ENCODE data around the gene OR5T2. TPM values are rescaled to one million over a fixed set of nuclear protein-coding genes. Genes with fewer than 3 reads are reported as not detected.

OR5T2 gene
- total RNA-seq, result not detected in 2 replicates

DNA sequence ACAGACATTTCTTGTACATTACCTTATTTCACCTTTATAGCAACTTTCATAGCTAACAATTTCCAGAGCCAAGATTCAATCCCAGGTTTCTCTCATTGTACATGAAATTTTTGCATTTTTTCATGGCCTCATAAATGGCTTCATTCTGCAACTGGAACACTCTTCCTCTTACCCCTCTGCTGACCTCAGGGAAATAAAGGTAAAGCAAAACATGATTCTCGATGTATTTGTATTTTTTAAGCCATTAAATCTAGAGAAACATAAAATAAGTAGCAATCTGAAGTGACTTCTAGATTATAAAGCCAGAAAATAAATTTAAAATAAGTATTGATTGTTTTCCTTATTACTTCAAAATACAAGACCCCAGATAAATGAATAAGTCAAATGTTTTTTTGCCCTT is at the start of gene OR5T2:
Gene OR5T2 (minus strand): TSS at position 101 of the 400 bp plus-strand sequence. CDS start 1,193 bp downstream, outside the sequence.

DNA sequence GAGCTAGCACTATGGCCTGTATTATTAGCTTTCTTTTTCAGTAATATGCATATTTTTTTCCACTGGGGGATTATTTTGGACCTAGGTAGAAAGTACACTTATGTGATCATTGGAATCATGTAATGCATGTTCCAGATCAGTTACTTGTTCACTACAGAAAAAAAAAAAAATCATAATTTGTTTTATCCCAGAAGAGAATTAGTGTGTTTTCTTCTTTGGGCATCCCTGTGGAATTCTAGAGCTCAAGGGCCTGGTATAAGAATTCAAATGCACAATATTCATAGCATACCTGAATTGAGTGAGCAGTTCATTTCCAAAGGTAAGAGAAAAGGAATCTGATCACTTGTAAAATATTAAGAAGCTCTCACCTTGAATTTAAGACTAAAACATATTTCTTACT is 39.8 kb upstream of the OR5T2 start, which contains the start of gene OR5T1:
Gene OR5T1 (plus strand): TSS at position 301 of the 400 bp plus-strand sequence. CDS start 1,485 bp downstream, outside the sequence.

DNA sequence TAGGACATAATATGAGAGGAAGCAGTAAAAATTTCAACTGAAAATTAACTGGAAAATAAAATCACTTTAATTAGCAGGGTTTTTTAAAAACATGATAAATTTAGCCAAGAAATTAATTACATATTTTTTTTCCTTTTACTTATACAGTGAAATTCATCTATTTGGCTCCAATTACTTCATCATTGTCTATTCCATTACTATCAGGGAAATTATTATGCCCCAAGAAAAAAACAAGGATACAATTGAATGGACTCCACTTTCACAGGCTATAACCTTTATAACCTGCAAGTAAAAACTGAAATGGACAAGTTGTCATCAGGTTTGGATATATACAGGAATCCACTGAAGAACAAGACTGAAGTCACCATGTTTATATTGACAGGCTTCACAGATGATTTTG is 17.9 kb upstream of the OR5T2 start, which contains the start of gene OR5T3:
Gene OR5T3 (plus strand): TSS at position 301 of the 400 bp plus-strand sequence. CDS start 0 bp downstream, at position 301.

Other genes with a start within 250 kb of the OR5T2 start
- not detected in 2 replicates for gene OR5F1, start 239.6 kb downstream of the OR5T2 start, total RNA-seq
- gene OR5AS1, start 206.6 kb downstream of the OR5T2 start, total RNA-seq, result not detected in 2 replicates
- gene OR8I2, start 140.9 kb downstream of the OR5T2 start, total RNA-seq, result not detected in 2 replicates
- gene OR8H2, start 130.6 kb downstream of the OR5T2 start, total RNA-seq, result not detected in 2 replicates
- not detected in 2 replicates for gene OR8H3, start 111.9 kb downstream of the OR5T2 start, total RNA-seq
- gene OR8J3, start 94.1 kb downstream of the OR5T2 start, total RNA-seq, result not detected in 2 replicates
- gene OR8K5, start 73.9 kb downstream of the OR5T2 start, total RNA-seq, result not detected in 2 replicates
- gene OR5J2, start 57.6 kb downstream of the OR5T2 start, total RNA-seq, result not detected in 2 replicates
- gene OR5T3, start 18.0 kb upstream of the OR5T2 start, total RNA-seq, result not detected in 2 replicates
- not detected in 2 replicates for gene OR5T1, start 39.9 kb upstream of the OR5T2 start, total RNA-seq
- gene OR8H1, start 58.0 kb upstream of the OR5T2 start, total RNA-seq, result not detected in 2 replicates
- gene OR8K3, start 80.9 kb upstream of the OR5T2 start, total RNA-seq, result not detected in 2 replicates
- not detected in 2 replicates for gene OR8K1, start 111.8 kb upstream of the OR5T2 start, total RNA-seq
- gene OR8J1, start 120.0 kb upstream of the OR5T2 start, total RNA-seq, result not detected in 2 replicates
- gene OR8U1, start 141.4 kb upstream of the OR5T2 start, total RNA-seq, result not detected in 2 replicates
- gene OR5AL1, start 178.4 kb upstream of the OR5T2 start, total RNA-seq, result not detected in 2 replicates
- not detected in 2 replicates for gene OR5M3, start 239.1 kb upstream of the OR5T2 start, total RNA-seq

Measured in smooth muscle cell of the umbilical artery (primary cell).